ENCODE measurements around the gene IZUMO2.
"Not testable (repeated sequence)": the region's sequence is repeated elsewhere in the genome, so short reads cannot be mapped to it uniquely, and the experiment has no call there.

The IZUMO2 gene

DNA sequence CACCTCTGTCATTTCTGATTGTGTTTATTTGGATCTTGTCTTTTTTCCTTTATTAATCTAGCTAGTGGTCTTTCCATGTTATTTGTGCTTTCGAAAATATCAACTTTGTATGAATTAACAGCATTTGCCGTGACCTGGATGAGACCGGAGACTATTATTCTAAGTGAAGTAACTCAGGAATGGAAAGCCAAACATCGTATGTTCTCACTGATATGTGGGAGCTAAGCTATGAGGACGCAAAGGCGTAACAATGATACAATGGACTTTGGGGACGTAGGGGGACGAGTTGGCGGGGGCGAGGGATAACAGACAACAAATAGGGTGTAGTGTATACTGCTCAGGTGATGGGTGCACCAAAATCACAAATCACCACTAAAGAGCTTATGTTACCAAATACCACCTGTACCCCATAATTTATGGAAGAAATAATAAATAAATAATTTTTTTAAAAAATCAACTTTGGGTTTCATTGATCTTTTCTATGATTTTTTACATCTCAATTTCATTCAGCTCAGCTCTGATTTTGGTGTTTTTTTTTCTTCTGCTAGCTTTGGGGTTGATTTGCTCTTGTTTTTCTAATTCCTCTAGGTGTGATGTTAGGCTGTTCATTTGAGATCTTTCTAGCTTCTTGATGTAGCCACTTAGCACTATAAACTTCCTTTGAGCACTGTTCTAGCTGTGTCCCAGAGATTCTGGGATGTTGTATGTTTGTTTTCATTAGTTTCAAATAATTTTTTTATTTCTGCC, 27.1 kb downstream of the IZUMO2 start:
- DNase-seq (ENCODE audit: low read depth), result not testable (repeated sequence)

DNA sequence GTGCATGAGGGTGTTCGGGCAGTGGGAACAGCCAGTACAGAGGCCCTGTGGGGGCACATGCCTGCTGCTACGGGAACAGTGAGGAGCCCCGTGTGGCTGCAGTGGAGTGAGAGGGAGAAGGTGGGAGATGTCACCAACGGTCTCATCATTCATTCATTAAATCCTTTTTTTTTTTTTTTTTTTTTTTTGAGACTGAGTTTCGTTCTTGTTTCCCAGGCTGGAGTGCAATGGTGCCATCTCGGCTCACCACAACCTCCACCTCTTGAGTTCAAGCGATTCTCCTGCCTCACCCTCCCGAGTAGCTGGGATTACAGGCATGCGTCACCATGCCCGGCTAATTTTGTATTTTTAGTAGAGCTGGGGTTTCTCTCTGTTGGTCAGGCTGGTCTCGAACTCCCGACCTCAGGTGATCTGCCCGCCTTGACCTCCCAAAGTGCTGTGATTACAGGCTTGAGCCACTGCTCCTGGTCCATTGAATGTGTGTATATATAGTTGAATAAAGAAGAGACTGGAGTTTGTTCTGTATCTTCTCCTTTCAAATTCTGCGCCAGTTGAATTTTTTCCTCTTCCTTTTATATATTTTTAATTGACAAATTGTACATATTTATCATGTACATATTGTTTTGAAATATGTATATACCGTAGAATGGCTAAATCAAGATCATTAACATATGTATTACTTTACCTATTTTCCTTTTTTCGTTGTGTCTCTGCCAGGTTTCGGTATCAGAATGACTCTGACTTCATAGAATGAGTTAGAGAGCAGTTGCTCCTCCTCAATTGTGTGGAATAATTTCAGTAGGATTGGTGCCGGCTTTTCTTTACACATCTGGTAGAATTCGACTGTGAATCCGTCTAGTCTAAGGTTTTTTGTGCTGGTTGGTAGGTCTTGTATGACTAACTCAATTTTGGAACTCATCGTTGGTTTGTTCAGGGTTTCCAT, 28.0 kb downstream of the IZUMO2 start:
- not testable (repeated sequence) for DNase-seq (ENCODE audit: low read depth)

DNA sequence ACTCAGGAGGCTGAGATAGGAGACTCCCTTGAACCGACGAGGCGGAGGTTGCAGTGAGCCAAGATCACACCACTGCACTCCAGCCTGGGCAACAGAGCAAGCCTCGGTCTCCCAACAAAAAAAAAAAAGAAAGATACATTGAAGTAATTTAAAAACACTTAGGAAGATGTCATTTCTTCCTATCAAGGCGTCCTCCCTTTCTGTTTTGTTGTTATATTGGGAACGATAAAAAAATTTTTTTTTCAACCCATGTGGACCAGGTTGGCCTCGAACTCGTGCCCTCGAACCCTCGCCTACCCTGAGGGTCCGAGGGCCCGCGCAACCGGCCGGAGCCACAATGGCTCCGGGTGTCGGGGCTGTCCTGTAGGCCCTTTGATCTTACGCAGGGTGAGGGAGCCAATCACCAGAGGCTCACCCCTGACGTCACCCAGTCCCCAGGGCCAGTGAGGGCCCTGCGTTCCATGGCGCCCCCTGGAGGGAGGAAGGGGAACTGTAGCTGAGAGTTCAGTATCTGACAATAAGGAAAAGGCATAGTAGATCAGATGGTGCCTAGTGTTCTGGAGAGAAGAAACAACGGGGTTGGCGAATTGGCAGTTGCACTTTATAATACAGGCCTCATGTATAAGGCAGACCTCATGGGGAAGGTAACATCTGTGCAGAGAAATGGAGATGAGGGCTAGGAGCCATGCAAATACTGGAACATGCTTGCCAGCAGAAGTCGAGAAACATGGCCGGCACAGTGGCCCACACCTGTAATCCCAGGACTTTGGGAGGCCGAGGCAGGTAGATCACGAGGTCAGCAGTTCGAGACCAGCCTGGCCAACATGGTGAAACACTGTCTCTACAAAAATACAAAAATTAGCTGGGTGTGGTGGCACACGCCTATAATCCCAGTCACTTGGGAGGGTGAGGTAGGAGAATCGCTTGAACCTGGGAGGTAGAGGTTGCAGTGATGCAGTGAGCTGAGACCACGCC, 29.3 kb downstream of the IZUMO2 start:
- not testable (repeated sequence) for DNase-seq (ENCODE audit: low read depth)

DNA sequence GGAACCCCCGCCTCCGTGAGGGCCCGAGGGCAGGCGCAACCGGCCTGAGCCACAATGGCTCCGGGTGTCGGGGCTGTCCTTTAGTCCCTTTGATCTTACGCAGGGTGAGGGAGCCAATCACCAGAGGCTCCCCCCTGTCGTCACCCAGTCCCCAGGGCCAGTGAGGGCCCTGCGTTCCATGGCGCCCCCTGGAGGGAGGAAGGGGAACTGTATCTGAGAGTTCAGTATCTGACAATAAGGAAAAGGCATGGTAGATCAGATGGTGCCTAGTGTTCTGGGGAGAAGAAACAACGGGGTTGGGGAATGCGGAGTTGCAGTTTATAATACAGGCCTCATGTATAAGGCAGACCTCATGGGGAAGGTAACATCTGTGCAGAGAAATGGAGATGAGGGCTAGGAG, 59.1 kb downstream of the IZUMO2 start:
- DNase-seq (ENCODE audit: low read depth), result not testable (repeated sequence)

DNA sequence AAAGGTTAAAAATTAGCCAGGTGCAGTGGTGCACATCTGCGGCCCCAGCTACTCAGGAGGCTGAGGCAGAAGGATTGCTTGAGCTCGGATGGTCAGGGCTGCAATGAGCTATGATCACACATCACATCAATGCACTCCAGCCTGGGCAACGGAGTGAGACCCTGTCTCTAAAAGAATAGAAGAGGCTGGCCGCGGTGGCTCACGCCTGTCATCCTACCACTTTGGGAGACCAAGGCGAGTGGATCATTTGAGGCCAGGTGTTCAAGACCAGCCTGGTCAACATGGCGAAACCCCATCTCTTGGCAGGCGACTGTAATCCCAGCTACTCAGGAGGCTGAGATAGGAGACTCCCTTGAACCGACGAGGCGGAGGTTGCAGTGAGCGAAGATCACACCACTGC, 59.7 kb downstream of the IZUMO2 start:
- DNase-seq (ENCODE audit: low read depth), result not testable (repeated sequence)

Data from HS-27A (cell line).